ENCODE measurements around the gene AGFG2.
"Not testable (repeated sequence)": the region's sequence is repeated elsewhere in the genome, so short reads cannot be mapped to it uniquely, and the experiment has no call there.

DNA sequence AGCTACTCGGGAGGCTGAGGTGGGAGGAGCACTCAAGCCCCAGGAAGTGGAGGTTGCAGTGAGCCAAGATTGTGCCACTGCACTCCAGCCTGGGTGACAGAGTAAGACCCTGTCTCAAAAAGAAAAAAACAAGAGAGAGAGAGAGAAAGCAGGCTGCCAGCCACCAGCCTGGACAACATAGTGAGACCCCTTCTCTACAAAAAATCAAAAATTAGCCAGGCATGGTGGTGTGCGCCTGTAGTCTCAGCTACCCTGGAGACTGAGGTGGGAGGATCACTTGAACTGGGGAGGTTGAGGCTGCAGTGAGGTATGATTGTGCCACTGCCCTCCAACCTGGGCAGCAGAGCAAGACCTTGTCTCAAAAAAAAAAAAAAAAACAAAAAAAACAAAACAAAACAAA is 2.3 kb upstream of the AGFG2 start:
- TF ChIP-seq JUND (CRISPR knock-in tag; IDR thresholded peaks at IDR 0.05); SRSF9 (IDR thresholded peaks at IDR 0.05; ENCODE audit: borderline replicate concordance, insufficient read depth, low read depth, low read length, poor library complexity, severe bottlenecking); ZNF17 (CRISPR knock-in tag; IDR thresholded peaks at IDR 0.05); MYNN (CRISPR knock-in tag; IDR thresholded peaks at IDR 0.05; ENCODE audit: low read depth); POLR2AphosphoS5 (IDR thresholded peaks at IDR 0.05; ENCODE audit: low read depth, low read length); TARDBP (CRISPR knock-in tag; IDR thresholded peaks at IDR 0.05); ZIK1 (CRISPR knock-in tag; IDR thresholded peaks at IDR 0.05; ENCODE audit: borderline replicate concordance, low read depth); YY1 (IDR thresholded peaks at IDR 0.05; ENCODE audit: insufficient read depth, insufficient replicate concordance, low read depth, low read length); KDM4B (CRISPR knock-in tag; IDR thresholded peaks at IDR 0.05): not testable (repeated sequence)
- TF ChIP-seq, protein P1, sequence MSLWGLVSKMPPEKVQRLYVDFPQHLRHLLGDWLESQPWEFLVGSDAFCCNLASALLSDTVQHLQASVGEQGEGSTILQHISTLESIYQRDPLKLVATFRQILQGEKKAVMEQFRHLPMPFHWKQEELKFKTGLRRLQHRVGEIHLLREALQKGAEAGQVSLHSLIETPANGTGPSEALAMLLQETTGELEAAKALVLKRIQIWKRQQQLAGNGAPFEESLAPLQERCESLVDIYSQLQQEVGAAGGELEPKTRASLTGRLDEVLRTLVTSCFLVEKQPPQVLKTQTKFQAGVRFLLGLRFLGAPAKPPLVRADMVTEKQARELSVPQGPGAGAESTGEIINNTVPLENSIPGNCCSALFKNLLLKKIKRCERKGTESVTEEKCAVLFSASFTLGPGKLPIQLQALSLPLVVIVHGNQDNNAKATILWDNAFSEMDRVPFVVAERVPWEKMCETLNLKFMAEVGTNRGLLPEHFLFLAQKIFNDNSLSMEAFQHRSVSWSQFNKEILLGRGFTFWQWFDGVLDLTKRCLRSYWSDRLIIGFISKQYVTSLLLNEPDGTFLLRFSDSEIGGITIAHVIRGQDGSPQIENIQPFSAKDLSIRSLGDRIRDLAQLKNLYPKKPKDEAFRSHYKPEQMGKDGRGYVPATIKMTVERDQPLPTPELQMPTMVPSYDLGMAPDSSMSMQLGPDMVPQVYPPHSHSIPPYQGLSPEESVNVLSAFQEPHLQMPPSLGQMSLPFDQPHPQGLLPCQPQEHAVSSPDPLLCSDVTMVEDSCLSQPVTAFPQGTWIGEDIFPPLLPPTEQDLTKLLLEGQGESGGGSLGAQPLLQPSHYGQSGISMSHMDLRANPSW (CRISPR knock-in tag; IDR thresholded peaks at IDR 0.05; ENCODE audit: borderline replicate concordance): not testable (repeated sequence)
- TF ChIP-seq, protein P2, sequence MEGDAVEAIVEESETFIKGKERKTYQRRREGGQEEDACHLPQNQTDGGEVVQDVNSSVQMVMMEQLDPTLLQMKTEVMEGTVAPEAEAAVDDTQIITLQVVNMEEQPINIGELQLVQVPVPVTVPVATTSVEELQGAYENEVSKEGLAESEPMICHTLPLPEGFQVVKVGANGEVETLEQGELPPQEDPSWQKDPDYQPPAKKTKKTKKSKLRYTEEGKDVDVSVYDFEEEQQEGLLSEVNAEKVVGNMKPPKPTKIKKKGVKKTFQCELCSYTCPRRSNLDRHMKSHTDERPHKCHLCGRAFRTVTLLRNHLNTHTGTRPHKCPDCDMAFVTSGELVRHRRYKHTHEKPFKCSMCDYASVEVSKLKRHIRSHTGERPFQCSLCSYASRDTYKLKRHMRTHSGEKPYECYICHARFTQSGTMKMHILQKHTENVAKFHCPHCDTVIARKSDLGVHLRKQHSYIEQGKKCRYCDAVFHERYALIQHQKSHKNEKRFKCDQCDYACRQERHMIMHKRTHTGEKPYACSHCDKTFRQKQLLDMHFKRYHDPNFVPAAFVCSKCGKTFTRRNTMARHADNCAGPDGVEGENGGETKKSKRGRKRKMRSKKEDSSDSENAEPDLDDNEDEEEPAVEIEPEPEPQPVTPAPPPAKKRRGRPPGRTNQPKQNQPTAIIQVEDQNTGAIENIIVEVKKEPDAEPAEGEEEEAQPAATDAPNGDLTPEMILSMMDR (CRISPR knock-in tag; IDR thresholded peaks at IDR 0.05): not testable (repeated sequence)
- TF ChIP-seq, protein P3, sequence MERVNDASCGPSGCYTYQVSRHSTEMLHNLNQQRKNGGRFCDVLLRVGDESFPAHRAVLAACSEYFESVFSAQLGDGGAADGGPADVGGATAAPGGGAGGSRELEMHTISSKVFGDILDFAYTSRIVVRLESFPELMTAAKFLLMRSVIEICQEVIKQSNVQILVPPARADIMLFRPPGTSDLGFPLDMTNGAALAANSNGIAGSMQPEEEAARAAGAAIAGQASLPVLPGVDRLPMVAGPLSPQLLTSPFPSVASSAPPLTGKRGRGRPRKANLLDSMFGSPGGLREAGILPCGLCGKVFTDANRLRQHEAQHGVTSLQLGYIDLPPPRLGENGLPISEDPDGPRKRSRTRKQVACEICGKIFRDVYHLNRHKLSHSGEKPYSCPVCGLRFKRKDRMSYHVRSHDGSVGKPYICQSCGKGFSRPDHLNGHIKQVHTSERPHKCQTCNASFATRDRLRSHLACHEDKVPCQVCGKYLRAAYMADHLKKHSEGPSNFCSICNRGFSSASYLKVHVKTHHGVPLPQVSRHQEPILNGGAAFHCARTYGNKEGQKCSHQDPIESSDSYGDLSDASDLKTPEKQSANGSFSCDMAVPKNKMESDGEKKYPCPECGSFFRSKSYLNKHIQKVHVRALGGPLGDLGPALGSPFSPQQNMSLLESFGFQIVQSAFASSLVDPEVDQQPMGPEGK (CRISPR knock-in tag; IDR thresholded peaks at IDR 0.05): not testable (repeated sequence)
